K562 (cell line): Measurements from ENCODE around the gene TNFRSF6B. TPM values are rescaled to one million over a fixed set of nuclear protein-coding genes. Genes with fewer than 3 reads are reported as not detected.

Experiments used
- DDX20 ChIP-seq: fragments of 450-650 bp; IDR thresholded peaks from 2 replicates; pipeline ENCODE4 v1.6.1; 2016; ENCODE audit warnings: missing genetic modification characterization, low read depth, mild to moderate bottlenecking, missing compliant biosample characterization, moderate library complexity
- FOS ChIP-seq: IDR thresholded peaks from 3 replicates; pipeline ENCODE4 v1.6.1; 2011; ENCODE audit not compliant: insufficient read length; ENCODE audit errors: extremely low read depth
- FOXK2 ChIP-seq, 2 experiments: fragments of 450-650 bp; IDR thresholded peaks in 1 of 2; conservative IDR thresholded peaks in 1 of 2; 2 replicates each; pipeline ENCODE4 v1.6.1; 2016; ENCODE audit warnings: low read depth in 2 of 2, mild to moderate bottlenecking in 1 of 2
- HDAC2 ChIP-seq: fragments of 450-650 bp; IDR thresholded peaks from 2 replicates; pipeline ENCODE4 v1.6.1; 2016; ENCODE audit warnings: mild to moderate bottlenecking
- LARP7 ChIP-seq: fragments of 450-650 bp; IDR thresholded peaks from 2 replicates; pipeline ENCODE4 v1.6.1; 2016
- MAZ ChIP-seq, 2 experiments: fragments of 450-650 bp in 1 of 2; sonication (generic) in 1 of 2; formaldehyde crosslinking; IDR thresholded peaks in 1 of 2; conservative IDR thresholded peaks in 1 of 2; 2 replicates each; pipeline versions ENCODE4 v1.4.0 to v1.5.0; 2020; ENCODE audit warnings: mild to moderate bottlenecking in 1 of 2, missing genetic modification reagents in 1 of 2
- MEF2D ChIP-seq: conservative IDR thresholded peaks from 2 replicates; pipeline ENCODE4 v1.6.1; 2016; ENCODE audit warnings: low read depth, missing genetic modification characterization, missing compliant biosample characterization
- NR3C1 ChIP-seq: sonication (generic); formaldehyde crosslinking; IDR thresholded peaks from 2 replicates; pipeline ENCODE4 v1.8.1; 2022; ENCODE audit warnings: missing genetic modification reagents
- PURB ChIP-seq: sonication (generic); formaldehyde crosslinking; IDR thresholded peaks from 2 replicates; pipeline ENCODE4 v1.9.0; 2021; ENCODE audit warnings: low read depth, mild to moderate bottlenecking, missing genetic modification reagents
- SETDB1 ChIP-seq: IDR thresholded peaks from one replicate; pipeline ENCODE4 v1.6.1; 2012; ENCODE audit warnings: low read length, control low read depth, inconsistent platforms
- SFPQ ChIP-seq: fragments of 200-400 bp; formaldehyde crosslinking; IDR thresholded peaks from 2 replicates; pipeline ENCODE4 v1.6.1; 2017; ENCODE audit warnings: mild to moderate bottlenecking, low read depth, low read length, moderate library complexity
- SMC3 ChIP-seq: conservative IDR thresholded peaks from 2 replicates; pipeline ENCODE4 v1.6.1; 2011; ENCODE audit warnings: low read depth, low read length, improper control_type of control experiment; ENCODE audit not compliant: insufficient read depth
- STAT5B ChIP-seq: fragments of 250-450 bp; sonication (Bioruptor Pico); IDR thresholded peaks from 2 replicates; pipeline ENCODE4 v1.8.0; 2021; ENCODE audit warnings: mild to moderate bottlenecking, inconsistent platforms
- TFE3 ChIP-seq: fragments of 450-650 bp; formaldehyde crosslinking; IDR thresholded peaks from 2 replicates; pipeline ENCODE4 v1.4.0; 2020; ENCODE audit warnings: mild to moderate bottlenecking, mixed read lengths
- TRIM24 ChIP-seq, 2 experiments: fragments of 450-650 bp; IDR thresholded peaks; 2 replicates each; pipeline ENCODE4 v1.6.1; 2016
- XRCC3 ChIP-seq: fragments of 450-650 bp; IDR thresholded peaks from 2 replicates; pipeline ENCODE4 v1.6.1; 2017; ENCODE audit warnings: mild to moderate bottlenecking, moderate library complexity
- ZNF263 ChIP-seq: sonication (generic); formaldehyde crosslinking; IDR thresholded peaks from 2 replicates; pipeline ENCODE4 v1.8.0; 2022; ENCODE audit warnings: mild to moderate bottlenecking, missing genetic modification reagents, borderline replicate concordance
- ZNF644 ChIP-seq: fragments of 200-800 bp; sonication (Bioruptor generic); IDR thresholded peaks from 2 replicates; pipeline ENCODE4 v1.6.1; 2016; ENCODE audit warnings: low read depth, missing genetic modification characterization, missing compliant biosample characterization
- ZNF830 ChIP-seq: fragments of 250-450 bp; sonication (Bioruptor Pico); IDR thresholded peaks from 2 replicates; pipeline ENCODE4 v1.5.0; 2021; ENCODE audit warnings: mild to moderate bottlenecking
- polyA plus RNA-seq, 8 experiments: library from polyadenylated mRNA; depleted of rRNA in 4 of 8; stranded (reverse) in 5 of 8; unstranded in 3 of 8; fragments of >200 nt; fragmentation: Nextera tagmentation in 2 of 8; fragmentation: Illumina TruSeq in 1 of 8; extraction: Ambion mirVana in 2 of 8; extraction: Trizol in 1 of 8; gene quantifications; 2 replicates each; pipeline versions ENCODE4 v1.2.1 to v1.2.3, GENCODE V29; 2011 to 2014; ENCODE audit warnings: inconsistent platforms in 1 of 8, missing spikeins in 1 of 8
- total RNA-seq, 7 experiments: library from RNA; depleted of rRNA in 6 of 7; stranded (reverse); fragments of >200 nt in 6 of 7; fragmentation: Illumina TruSeq in 2 of 7; extraction: Trizol in 2 of 7; gene quantifications; 2 replicates each; pipeline versions ENCODE4 v1.2.1 to v1.2.3, GENCODE V29; 2011 to 2021; ENCODE audit warnings: low replicate concordance in 1 of 7
- TF ChIP-seq, protein P1 (sequence below): fragments of 450-650 bp; IDR thresholded peaks from 2 replicates; pipeline ENCODE4 v1.6.1; 2016; ENCODE audit warnings: borderline replicate concordance

Gene TNFRSF6B
- total and polyA plus RNA-seq, 9 of the 15 experiments (the other 6 are each of a cell fraction or from before 2014, with no cell fraction given): 0.10 to 3.5 (median 0.32) TPM; not detected in 6

DNA sequence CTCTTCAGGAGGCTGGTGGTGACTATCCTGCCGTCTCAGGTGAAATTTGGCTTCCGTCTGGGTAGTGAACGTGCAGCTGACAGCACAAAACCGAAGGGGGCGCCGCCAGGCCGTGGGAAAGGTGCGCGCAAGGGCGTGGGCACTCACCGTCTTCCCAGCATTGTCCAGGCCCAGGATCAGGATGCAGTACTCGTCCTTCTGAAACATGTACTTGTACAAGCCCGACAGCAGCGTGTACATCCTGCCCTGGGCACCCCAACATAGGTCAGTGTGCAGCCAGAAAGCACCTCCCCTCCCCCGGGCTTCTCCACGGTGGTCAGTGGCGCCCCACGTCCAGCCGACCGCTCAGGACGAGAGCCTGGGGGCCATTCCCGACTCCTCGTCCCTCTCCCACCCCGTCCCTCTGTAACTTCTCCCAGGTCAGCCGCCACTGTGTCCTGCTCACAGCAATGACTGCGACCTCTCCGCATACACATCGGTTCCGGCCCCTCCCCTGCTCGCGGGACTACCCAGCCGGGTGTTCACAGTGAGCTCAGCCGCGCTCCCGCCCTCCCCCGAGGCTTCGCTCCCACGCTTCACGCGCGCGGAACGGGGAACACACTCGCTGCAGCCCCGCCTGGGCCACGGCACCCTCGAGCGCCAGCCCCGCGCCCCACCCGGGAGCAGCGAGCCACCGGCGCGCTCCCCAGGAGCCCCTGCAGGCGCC, 10.6 kb downstream of the TNFRSF6B start (continued):
- TF ChIP-seq SETDB1 (no peak), MEF2D (no peak), FOS (no peak), DDX20 (tag) (no peak), ZNF644 (no peak), SFPQ (no peak), XRCC3 (no peak), MAZ (CRISPR knock-in tag; conservative IDR thresholded peaks at IDR 0.05 in 1 of 2, IDR thresholded peaks at IDR 0.05 in 1 of 2) (peak in 1 of 2 experiments; percentile 50; a peak in 1 of 4 replicates), HDAC2 (peak; percentile 28; the same call in 1 of the 2 replicates), PURB (no peak), ZNF263 (CRISPR knock-in tag) (peak; percentile 66; the same call in 1 of the 2 replicates), LARP7 (no peak), FOXK2 (conservative IDR thresholded peaks at IDR 0.05 in 1 of 2, IDR thresholded peaks at IDR 0.05 in 1 of 2; ENCODE audit: low read depth in 2 of 2) (no peak), TRIM24 (IDR thresholded peaks at IDR 0.05) (no peak), STAT5B (CRISPR knock-in tag) (no peak), ZNF830 (CRISPR knock-in tag) (no peak), TFE3 (CRISPR knock-in tag) (no peak), SMC3 (peak; percentile 71), NR3C1 (CRISPR knock-in tag) (no peak)
- TF ChIP-seq, protein P1, sequence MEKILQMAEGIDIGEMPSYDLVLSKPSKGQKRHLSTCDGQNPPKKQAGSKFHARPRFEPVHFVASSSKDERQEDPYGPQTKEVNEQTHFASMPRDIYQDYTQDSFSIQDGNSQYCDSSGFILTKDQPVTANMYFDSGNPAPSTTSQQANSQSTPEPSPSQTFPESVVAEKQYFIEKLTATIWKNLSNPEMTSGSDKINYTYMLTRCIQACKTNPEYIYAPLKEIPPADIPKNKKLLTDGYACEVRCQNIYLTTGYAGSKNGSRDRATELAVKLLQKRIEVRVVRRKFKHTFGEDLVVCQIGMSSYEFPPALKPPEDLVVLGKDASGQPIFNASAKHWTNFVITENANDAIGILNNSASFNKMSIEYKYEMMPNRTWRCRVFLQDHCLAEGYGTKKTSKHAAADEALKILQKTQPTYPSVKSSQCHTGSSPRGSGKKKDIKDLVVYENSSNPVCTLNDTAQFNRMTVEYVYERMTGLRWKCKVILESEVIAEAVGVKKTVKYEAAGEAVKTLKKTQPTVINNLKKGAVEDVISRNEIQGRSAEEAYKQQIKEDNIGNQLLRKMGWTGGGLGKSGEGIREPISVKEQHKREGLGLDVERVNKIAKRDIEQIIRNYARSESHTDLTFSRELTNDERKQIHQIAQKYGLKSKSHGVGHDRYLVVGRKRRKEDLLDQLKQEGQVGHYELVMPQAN: 0 out of 2 replicates have a peak, but pooled peaks have one; percentile 49
